Kidney (tissue), 14 donors: ENCODE results near the gene SNX8. TPM values are rescaled to one million over a fixed set of nuclear protein-coding genes. Genes with fewer than 3 reads are reported as not detected.

Experiments
- DNase-seq, 5 donors: peaks; one replicate each; pipeline ENCODE4 v3.0.0-alpha.2; 2013 to 2020
- FAIRE-seq: peaks from 2 replicates; lab custom pipeline; 2012; peaks lifted over from hg19 to GRCh38; lab: Jason Lieb, UNC
- H3K27ac ChIP-seq, 2 donors: one replicate each; pipeline ENCODE4 v1.7.0; 2013; ENCODE audit warnings: low read depth in 2 of 2, low read length in 2 of 2, inconsistent platforms in 1 of 2
- H3K27me3 ChIP-seq: one replicate; pipeline ENCODE4 v1.7.1; 2013; ENCODE audit warnings: low read length, inconsistent platforms; ENCODE audit not compliant: control insufficient read depth, insufficient read depth
- H3K36me3 ChIP-seq, 3 donors: one replicate each; pipeline versions ENCODE4 v1.7.0 to v1.7.1; 2013; ENCODE audit warnings: low read length in 3 of 3, control low read depth in 1 of 3, inconsistent platforms in 1 of 3; ENCODE audit not compliant: insufficient read depth in 3 of 3, control insufficient read depth in 2 of 3
- H3K4me1 ChIP-seq, 3 donors: one replicate each; pipeline versions ENCODE4 v1.7.0 to v1.7.1; 2013; ENCODE audit warnings: low read length in 3 of 3, inconsistent platforms in 1 of 3, low read depth in 1 of 3; ENCODE audit not compliant: control insufficient read depth in 2 of 3, insufficient read depth in 2 of 3
- H3K4me3 ChIP-seq, 3 donors: one replicate each; pipeline versions ENCODE4 v1.7.0 to v1.8.1; 2013; ENCODE audit warnings: low read length in 3 of 3, control low read depth in 1 of 3, inconsistent platforms in 1 of 3
- H3K9ac ChIP-seq, 3 donors: one replicate each; pipeline versions ENCODE4 v1.7.0 to v1.7.1; 2013; ENCODE audit warnings: low read length in 3 of 3, control low read depth in 1 of 3, inconsistent platforms in 1 of 3
- H3K9me3 ChIP-seq, 3 donors: one replicate each; pipeline versions ENCODE4 v1.7.0 to v1.7.1; 2013; ENCODE audit warnings: low read length in 3 of 3, control low read depth in 1 of 3, inconsistent platforms in 1 of 3; ENCODE audit not compliant: control insufficient read depth in 2 of 3, insufficient read depth in 1 of 3
- intact Hi-C: fragments of 100-400 bp; cut with DNase I; formaldehyde crosslinking; loops from one replicate; pipeline ENCODE4 v1.11.1; 2022
- polyA plus RNA-seq: library from polyadenylated mRNA; stranded (reverse); fragments of 350-450 nt; fragmentation: Illumina TruSeq; extraction: RNeasy Lipid Tissue Mini Kit (QIAGEN cat#74804); gene quantifications from one replicate; pipeline ENCODE4 v1.2.3, GENCODE V29; 2014; ENCODE audit warnings: low read depth, low replicate concordance; ENCODE audit not compliant: insufficient read depth
- total RNA-seq: library from RNA; stranded (reverse); fragmentation: NEBNext Ultra II Directional; extraction: Animal tissue kit (Norgen Biotek cat#: 25700); gene quantifications from one replicate; pipeline ENCODE4 v1.2.1, GENCODE V29; 2021
- TF ChIP-seq, protein P1 (sequence below): IDR thresholded peaks from 3 replicates; pipeline ENCODE4 v1.5.1; 2012; ENCODE audit warnings: mild to moderate bottlenecking, moderate library complexity, borderline replicate concordance; ENCODE audit not compliant: insufficient read depth; ENCODE audit errors: extremely low read depth
- donor health status: control.
- donor health status: control.
- donor health status: control.
- donor health status: control.
- donor health status: control.
- donor health status: DM: yes; HTN: yes; CAD: no.
- donor health status: Normal renal cell carcinoma (clear cell type).

Gene SNX8
- total and polyA plus RNA-seq, 2 donors from 2014 or later: 28.7 to 38.6 TPM

DNA sequence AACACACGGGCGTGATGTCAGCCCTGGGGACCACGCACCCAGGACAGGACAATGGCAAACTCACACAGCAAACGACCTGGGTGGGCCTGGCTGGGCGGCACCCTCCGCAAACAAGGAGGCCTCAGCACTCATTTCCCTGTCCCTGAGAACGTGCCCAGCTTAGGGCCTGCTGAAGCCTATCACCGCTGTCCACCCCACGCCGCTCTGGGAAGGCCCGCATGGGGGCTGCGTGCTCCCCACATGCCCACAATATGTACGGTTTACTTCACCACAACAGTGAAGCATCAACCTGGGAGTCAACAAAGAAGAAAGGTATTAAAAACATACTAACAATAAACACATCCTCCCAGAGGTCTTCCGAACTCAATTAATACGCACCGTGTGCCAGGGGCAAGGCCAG is 93.7 kb downstream of the SNX8 start:
- no peak overlapping the region for H3K27ac ChIP-seq
- TF ChIP-seq, protein P1, sequence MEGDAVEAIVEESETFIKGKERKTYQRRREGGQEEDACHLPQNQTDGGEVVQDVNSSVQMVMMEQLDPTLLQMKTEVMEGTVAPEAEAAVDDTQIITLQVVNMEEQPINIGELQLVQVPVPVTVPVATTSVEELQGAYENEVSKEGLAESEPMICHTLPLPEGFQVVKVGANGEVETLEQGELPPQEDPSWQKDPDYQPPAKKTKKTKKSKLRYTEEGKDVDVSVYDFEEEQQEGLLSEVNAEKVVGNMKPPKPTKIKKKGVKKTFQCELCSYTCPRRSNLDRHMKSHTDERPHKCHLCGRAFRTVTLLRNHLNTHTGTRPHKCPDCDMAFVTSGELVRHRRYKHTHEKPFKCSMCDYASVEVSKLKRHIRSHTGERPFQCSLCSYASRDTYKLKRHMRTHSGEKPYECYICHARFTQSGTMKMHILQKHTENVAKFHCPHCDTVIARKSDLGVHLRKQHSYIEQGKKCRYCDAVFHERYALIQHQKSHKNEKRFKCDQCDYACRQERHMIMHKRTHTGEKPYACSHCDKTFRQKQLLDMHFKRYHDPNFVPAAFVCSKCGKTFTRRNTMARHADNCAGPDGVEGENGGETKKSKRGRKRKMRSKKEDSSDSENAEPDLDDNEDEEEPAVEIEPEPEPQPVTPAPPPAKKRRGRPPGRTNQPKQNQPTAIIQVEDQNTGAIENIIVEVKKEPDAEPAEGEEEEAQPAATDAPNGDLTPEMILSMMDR: no peak
- H3K9ac ChIP-seq: no peak overlapping the region
- H3K36me3 ChIP-seq: peaks cover 4 to 24% (median 5%) of the 10 kb centered on the region in 3 donors
- no peaks in the 10 kb centered on the region for H3K27me3 ChIP-seq
- H3K4me1 ChIP-seq: no peaks in the 10 kb centered on the region
- FAIRE-seq (no peak), DNase-seq (no peak)
- no peaks in the 10 kb centered on the region for H3K9me3 ChIP-seq
- no peak overlapping the region for H3K4me3 ChIP-seq
- intact Hi-C loops: no loop called here

DNA sequence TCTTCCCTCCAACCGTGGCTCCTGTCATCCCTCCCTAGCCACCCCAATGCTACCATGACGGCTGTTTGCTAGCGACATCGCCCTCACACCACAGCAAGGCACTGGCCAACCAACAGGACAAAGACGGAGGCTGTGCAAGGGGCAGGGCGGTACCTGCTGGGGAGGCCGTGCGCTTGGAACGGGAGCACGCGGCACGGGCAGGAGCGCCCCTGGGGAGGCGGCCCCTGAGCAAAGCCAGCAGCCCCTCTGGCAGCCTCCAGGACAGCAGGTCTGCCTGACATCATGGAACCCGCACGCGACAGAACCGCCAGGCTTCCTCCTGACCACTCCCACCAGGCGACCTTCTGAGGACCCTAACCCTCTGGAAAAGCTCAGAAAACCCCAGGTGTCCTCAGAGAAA is 94.2 kb downstream of the SNX8 start:
- FAIRE-seq: no peak
- DNase-seq: no peak
- TF ChIP-seq, protein P1: no peak
- H3K4me1 ChIP-seq: no peaks in the 10 kb centered on the region
- H3K4me3 ChIP-seq: no peak overlapping the region
- intact Hi-C loops: no loop called here
- H3K27me3 ChIP-seq: no peaks in the 10 kb centered on the region
- H3K36me3 ChIP-seq: peaks cover 4 to 21% (median 4%) of the 10 kb centered on the region in 3 donors
- H3K9ac ChIP-seq: no peak overlapping the region
- no peak overlapping the region for H3K27ac ChIP-seq
- no peaks in the 10 kb centered on the region for H3K9me3 ChIP-seq

DNA sequence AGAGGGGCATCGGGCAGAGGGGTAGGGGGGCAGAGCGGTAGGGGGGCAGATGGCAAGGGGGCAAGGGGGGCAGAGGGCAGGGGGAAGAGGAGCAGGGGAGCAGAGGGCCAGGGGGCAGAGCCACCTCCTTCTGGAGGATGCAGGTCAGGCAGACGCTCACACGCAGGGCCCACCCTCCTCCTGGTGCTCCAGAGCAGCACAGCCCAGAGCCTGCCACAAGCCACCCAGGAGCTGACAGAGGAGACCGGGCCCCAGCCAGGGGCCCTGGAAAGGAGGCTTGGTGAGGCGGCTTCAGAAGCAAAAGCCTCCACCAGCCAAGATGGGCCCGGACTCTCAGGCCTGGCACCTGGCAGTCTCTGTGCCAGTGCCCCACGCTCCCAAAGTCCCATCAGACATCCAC is 94.6 kb downstream of the SNX8 start:
- TF ChIP-seq, protein P1: no peak
- intact Hi-C loops: no loop called here
- FAIRE-seq: no peak
- peaks cover 3 to 18% (median 4%) of the 10 kb centered on the region in 3 donors for H3K36me3 ChIP-seq
- DNase-seq: no peak
- no peak overlapping the region for H3K9ac ChIP-seq
- H3K9me3 ChIP-seq: no peaks in the 10 kb centered on the region
- no peak overlapping the region for H3K4me3 ChIP-seq
- no peaks in the 10 kb centered on the region for H3K4me1 ChIP-seq
- H3K27ac ChIP-seq: no peak overlapping the region
- H3K27me3 ChIP-seq: no peaks in the 10 kb centered on the region

DNA sequence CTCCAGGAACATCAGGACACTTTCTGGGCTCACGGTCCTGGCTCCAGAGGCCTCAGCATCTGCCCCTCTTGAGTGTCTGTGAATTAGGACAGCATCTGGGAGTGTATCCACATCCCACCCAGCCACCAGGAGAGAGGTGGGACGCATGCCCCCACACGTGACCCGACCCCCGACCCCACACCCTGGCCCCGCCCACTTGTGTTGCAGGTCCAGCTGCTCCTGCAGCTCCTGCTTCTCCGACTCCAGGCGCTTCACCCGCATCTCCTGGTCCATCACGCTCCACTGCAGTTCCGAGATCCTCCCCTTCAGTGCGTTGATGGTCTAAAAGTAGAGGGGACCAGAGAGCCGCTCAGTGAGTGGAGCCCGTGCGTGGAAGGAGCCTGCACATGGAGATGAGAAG is 95.1 kb downstream of the SNX8 start:
- no peak for FAIRE-seq

More for the DNA sequence above, 95.1 kb downstream of the SNX8 start:
- Histone ChIP-seq H3K36me3 (peaks cover 3 to 18% (median 4%) of the 10 kb centered on the region in 3 donors), H3K27ac (no peak overlapping the region), H3K4me3 (no peak overlapping the region), H3K9ac (no peak overlapping the region), H3K27me3 (no peaks in the 10 kb centered on the region), H3K9me3 (no peaks in the 10 kb centered on the region), H3K4me1 (no peaks in the 10 kb centered on the region)
- intact Hi-C loops: no loop called here
- no peak for DNase-seq
- TF ChIP-seq, protein P1: no peak
